Islet precursor cell (in vitro differentiated cells): Measurements from ENCODE around the gene COPRS.
A peak's percentile ranks its signal among the peaks of the same experiment; 100 is the strongest.
"Not testable (repeated sequence)": the region's sequence is repeated elsewhere in the genome, so short reads cannot be mapped to it uniquely, and the experiment has no call there.

ENCODE experiments used
- DNase-seq: peaks from one replicate; pipeline ENCODE4 v3.0.0-alpha.2; 2018

COPRS gene

DNA sequence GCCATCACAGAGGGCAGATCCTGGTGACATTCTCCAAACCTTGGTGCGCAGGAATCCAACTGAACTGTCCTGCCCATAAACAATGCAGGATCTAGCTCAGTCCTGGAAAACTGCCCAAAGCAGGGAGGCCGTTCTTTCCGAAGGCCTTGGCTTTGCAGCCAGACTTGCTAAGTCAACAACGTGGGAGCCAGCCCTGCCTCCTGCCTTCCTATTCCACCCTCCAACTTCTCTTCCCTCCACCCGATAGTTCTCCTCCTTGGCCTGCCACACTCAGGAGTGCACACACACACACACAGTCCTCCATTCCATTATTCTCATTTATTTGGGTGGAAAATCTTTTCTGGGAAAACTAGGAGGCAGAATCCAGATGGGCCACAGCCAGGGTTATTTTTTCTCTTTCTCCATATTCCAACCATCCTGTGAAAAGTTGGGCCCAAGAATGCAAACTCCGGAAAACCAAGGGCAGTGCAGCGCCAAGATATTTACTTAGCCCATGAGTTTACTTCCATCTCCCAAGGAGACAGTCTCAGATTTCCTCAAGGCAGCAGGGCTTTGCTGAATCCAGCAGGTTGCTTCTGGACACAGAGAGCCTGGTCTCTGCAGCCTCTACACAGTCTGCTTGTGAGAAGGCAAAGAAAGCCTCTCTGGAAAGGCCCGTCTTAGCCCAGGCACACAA lies 15.8 kb downstream of the COPRS start:
- DNase-seq: no peak

DNA sequence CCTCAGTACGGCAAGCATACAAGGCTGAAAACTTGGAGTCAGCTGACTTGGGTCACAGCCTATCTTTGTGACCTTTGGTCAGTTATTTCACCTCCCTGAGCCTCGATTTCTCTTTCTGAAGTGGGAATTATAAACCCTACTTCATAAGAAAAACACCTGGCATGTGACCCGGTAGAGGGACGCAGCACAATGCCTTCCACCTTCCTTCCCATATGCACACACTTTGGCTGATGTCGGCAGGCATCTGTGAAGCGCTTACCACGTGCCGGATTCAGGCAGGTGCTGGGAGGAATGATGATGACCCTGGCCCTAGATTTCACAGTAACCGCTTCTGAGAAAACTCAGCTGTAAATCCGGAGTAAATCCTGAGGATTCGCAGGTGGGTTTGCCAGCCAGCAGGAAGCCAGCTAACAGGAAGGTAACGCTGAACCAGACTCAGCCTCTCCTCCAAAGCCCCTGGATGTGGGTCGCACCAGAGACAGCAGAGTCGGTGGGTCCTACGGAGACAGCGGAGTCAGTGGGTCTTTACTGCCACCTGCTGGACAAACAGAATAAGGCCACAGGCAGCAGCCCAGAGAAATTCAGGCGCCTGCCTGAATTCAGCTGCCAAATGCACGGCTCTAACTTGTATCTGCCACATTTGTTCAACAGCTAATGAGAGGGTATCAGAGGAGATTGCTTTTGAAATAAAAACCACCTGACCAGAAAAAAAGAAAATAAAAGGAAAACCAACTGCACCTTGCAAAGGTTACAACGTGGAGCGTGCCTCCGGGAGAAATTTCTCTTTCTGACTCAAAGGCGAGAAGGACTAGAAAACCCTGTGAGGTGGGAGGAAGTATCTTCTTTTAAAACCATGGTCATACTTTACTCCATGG lies 16.6 kb downstream of the COPRS start:
- peak; percentile 93 for DNase-seq

DNA sequence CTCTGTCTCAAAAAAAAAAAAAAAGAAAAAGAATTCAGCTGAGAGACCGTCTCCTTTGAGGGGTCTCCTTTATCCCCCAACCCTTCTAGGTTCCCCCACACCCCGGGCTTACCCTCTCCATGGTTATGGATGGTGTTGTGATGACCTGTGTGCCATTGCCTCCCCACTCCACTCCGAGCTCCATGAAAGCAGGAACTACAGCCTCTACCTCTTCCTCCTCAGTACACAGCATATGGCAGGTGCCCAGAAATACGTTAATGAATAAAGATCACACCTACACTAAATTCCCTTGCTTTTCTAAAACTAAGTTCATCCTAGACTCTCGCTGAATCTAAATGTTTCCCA lies 17.2 kb downstream of the COPRS start:
- DNase-seq: no peak

DNA sequence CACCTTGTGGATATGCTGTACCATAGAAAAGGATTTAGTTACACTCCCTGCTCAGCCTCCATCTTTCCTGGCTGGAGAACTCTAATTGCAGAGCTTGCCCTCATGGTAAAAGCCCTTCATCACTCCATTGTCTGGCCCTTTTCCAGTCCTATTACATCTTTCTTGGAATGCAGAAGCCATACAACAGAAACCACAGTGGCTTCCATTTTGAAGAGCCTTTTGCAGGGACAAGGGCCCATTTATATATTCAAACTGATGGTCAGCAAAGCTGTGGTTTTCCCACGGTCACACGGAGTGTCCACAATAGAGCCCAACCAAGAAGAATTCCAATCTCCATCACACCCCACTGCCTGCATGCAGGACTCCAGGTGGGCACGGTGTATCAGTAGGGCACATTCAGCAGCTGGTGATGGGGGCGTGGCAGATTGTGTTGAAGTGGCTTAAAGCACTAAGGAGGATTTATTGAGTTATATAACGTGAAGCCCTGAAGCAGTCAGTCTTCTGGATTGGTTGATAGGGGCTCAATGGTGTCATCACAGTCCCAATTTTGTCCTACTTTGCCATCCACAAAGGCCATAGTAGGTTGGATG lies 20.3 kb downstream of the COPRS start:
- no peak for DNase-seq

DNA sequence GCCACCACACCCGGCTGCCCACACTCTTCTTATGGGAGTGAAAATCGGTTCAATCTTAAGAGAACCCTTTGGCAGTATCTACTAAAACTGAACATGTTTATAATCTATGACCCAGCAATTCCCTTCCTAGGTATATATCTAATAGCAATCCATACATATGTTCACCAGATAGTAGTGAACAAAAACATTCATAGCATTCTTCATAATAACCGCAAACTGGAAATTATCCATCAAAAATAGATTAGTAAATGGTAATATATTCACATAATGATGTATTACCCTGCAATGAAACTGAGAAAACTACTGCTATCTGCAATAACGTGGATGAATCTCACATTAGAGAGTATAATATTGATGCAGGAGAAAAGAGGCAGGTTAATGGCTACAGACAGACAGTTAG lies 23.1 kb downstream of the COPRS start:
- DNase-seq: no peak

DNA sequence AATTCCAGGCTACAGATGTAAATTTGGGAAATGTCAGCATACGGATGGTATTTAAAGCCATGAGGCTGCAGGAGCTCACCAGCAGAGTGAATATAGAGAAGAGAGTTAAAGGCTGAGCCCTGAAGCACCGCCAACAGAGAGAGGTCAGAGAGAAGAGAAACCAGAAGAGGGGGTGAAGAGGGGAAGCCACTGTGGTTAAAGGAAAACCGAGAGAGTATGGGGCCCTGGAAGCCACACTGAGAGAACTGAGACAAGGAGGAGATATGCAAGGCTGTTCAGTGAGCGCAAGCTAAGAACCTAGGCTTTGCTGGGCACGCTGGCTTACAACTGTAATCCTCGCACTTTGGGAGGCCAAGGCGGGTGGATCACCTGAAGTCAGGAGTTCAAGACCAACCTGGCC lies 24.6 kb downstream of the COPRS start:
- DNase-seq: no peak

DNA sequence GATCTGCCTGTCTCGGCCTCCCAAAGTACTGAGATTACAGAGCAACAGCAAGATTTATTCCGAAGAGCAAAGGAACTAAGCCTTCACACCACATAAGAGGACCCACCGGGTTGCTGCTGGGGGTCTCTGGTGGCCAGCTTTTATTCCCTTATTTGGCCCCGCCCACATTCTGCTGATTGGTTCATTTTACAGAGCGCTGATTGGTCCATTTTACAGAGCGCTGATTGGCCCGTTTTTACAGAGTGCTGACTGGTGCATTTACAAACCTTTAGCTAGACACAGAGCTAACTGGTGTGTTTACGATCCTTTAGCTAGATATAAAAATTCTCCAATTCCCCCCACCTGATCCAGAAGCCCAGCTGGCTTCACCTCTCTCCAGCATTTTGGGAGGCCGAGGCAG lies 26.3 kb downstream of the COPRS start:
- DNase-seq: no peak

DNA sequence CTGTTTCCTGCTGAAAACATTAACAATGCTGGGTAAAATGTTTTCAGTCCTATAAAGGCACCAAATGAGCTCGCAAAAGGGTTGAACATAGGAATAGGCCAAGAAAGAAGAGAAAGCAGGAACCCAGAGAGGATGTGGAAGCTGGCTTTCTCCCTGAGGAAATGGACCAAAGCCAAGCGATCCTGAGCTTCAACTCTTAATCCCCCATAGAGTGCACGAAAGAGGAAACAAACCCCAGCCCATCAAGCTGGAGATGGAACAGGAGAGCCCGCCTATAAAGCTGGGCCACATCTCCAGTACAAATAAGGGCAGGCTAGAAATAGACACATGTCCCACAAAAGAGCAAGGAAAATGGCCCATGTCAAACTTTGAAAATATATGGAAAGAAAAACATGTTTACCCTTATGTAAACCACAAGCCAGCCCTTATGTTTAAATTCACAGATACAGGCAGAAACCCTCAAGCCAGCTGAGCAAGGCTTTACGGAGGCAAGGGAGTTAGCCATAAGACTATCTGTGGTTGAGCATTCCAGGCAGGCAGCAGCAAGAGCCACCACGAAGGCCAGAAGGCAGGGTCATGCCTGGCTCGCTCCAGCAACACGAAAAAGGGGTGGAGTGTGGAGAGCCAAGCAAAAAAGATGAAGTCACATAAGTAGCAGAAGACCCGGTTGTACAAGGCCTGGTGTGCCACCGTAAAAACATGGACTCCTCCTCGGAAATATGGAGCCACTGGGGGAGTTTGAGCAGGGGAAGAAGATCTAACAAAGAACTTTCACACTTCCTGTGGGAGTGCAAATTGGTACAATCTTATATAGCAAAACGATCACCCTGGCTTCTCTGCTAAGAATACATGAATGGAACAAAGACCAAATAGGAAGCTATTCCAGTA lies 27.8 kb downstream of the COPRS start:
- no peak for DNase-seq

DNA sequence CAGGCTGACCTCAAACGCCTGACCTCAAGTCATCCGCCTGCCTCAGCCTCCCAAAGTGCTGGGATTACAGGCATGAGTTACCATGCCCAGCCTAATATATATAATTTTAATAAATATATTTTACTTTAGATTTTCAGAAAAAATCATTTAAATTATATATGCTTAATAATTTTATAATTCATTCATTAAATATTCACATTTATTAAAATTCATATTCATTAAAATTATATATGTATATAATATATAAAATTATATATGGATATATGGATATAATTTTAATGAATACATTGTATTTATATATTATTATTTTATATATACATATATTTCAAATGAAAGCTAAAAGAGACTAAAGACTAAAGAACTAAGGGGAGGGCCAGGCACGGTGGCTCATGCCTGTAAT lies 29.4 kb downstream of the COPRS start:
- no peak for DNase-seq

DNA sequence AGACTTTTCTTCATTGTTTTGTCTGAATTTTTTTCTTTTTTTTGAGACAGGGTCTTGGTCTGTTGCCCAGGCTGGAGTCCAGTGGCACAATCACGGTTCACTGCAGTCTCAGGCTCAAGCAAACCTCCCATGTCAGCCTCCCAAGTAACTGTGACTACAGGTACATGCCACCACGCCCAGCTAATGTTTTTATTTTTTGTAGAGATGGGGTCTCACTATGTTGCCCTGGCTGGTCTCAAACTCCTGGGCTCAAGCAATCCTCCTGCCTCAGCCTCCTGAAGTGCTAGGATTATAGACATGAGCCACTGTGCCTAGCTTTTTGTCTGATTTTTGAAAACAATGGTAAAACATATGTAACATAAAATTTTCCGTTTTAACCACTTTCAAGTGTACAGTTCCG lies 30.1 kb downstream of the COPRS start:
- not testable (repeated sequence) for DNase-seq

DNA sequence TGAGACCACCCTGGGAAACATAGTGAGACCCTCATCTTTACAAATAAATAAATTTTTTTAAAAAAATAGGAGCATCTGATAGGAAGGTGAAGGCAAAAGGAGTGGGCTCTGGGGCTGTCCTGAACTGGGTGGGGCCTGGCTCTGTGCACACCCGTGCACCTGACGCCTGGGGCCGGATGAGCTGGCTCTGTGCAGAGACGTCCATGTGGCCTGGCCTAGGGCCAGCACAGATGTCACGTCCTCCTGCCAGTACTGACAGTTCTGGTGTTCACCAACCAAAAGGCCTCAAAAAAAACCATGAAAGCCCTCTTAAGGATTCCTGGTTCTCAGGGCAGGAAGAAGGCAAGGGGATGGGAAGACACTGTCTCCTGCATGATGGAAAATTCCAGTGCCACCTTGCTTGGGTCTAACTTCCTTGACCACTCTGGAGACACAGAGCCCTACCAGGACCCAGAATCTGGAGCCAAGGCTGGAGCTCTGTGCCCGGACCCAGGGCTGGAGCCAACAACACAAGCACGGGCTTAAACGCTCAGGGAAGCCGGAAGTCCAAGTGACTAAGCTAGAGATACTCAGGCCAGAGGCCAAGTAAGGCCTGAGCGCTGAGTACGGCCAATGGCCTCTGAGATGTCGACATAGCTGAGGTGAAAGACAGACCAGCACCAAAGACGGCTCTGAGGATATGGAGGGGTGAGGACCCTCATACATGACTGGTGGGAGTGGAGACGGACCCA lies 32.9 kb downstream of the COPRS start:
- DNase-seq: no peak

DNA sequence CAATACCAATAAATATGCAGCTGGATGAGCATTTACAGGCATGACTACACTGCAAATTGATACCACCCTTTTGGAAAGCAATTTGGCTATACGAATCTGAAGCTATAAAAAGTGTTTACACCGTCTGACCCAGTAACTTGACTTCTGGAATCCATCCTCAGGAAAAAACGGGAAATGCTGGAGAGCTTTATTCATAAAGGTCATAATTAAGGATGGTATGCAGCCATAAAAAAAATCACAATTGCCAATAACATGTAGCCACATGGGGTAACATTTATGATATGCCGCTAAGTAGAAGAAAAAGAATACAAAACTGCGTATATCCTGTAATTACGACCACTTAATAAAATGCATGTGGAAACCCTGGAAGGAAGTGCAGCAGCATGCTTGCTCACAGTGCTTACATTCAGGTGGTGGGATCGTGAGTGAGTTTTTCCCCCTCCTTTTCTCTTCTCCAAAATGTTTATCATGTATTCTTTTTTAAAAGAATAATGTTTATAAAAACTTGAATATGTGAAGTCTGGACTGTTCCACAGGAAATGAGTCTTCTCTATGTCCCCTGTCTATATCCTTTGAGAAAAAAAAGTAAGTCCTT lies 34.2 kb downstream of the COPRS start:
- no peak for DNase-seq

DNA sequence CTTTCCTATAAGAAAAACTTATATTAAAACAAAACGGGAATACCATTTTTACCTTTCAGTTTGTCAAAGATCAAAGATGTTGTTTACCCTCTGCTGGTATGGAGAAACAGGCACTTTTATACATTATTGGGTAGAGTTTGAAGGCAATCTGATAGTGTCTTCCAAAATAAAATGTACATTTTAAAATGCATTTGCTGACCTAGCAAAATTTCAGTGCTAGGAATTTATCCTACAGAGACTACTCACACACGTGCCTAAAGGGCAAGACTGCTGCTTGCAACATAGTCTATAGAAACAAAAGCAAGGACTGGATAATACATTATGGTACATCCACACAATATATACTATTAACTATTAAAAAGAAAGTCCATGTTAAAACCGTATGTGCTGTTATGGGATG lies 36.0 kb downstream of the COPRS start:
- DNase-seq: no peak

DNA sequence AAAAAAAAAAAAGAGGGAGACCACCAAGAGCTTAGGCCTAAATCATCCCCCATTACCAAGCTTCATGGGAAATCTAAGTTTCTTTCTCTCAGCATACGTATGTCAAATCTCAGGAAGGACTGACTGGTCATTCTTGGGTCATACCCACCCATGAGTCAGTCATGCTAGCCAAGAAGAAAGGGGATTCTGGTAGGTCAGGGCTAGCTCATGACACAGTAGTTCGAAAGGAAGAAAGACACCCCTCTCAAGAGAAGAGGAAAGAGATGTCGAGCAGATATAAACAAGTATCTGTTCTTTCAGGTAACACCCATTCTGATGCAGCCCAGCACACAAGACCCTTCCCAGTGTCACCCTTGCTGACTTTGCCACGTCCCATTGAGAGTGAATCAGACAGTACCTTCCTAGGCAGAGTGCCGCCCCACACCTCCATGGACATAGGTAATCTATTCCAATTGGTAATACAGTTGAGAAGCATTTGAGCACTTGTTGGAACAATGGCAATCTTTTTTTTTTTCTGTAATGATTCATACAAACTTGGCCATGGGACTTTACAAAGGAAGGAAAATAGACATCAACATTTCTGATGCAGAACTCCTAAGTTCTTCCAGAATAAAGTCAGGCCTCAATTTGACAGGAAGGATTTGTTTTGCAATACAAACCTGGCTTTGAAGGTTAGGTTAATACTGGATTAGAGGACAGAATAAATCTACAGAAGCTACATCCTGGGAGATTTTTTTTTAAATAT lies 38.2 kb downstream of the COPRS start:
- DNase-seq: no peak

DNA sequence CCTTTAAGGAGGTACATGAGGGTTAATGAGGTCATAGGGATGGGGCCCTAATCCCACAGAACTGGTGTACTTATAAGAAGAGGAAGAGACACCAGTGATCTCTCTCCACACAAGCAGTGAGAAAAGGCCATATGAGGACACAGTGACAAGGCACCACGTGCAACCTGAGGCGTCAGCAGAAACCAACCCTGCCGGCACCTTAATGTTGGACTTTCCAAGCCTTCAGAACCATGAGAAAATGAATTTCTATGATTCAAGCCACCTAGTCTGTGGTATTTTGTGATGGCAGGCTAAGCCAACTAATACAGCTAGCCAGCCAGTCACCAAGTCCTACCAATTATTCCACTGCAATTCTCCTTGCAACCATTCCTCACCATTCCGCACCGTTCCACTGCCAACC lies 39.5 kb downstream of the COPRS start:
- no peak for DNase-seq

DNA sequence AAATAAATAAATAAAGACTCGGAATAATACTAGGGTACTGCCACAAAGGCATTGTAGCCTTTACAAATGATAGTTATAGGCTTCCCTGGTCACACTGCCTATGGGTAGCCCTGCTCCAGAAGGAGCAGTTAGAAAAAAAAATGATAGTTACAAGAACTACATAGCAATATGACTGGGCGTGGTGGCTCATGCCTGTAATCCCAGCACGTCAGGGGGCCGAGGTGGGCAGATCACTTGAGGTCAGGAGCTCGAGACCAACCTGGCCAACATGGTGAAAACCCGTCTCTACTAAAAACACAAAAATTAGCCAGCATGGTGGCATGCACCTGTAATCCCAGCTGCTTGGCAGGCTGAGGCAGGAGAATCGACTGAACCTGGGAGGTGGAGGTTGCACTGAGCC lies 40.2 kb downstream of the COPRS start:
- DNase-seq: not testable (repeated sequence)

DNA sequence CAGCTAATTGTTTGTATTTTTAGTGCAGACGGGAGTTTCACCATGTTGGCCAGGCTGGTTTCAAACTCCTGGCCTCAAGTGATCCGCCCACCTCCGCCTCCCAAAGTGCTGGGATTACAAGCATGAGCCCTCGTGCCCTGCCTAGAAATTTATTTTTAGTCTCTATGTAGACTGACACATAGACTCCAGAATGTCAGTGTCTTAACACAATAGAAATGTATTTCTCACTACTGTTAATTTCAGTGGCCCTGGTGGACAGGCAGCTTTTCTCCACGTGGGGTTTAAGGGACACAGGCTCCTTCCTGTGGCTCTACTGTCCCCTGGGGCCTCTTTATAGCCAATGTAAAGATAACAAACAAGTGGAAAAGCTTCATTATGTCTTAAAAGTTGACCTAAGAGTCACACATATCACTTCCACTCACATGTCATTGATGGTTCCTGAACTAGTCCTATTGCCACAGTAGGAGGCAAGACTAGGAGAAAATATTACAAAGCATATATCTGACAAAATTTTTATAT lies 43.8 kb downstream of the COPRS start:
- no peak for DNase-seq

DNA sequence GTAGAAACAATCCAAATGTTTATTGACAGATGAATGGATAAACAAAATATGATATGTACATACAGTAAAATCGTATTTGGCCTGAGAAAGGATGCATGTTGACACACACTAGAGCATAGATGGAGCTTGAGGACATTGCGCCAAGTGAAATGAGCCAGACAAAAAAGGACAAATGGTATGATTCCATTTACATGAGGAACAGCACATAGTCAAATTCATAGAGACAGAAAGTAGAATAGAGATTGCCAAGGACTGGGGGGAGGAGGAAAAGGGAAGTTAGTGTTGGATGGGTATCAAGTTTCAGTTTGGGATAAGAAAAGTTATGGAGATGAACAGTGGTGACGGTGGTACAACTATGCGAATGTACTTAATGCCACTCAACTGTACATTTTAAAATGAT lies 47.9 kb downstream of the COPRS start:
- no peak for DNase-seq

DNA sequence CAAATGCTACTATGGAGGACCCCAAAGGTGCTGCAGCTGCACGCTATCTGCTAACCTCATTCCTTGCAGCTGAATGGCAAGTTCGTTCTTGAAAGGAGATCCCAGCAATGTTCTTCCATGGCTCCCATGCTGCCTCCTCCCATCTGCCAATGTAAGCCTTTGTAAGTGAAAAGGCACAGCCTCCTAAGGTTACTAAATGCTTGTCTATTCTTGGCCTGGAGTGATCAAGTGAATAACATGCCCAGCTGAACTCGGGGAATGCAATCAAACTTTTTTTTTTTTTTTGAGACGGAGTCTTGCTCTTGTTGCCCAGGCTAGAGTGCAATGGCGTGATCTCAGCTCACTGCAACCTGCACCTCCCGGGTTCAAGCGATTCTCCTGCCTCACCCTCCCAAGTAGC lies 49.2 kb downstream of the COPRS start:
- DNase-seq: not testable (repeated sequence)

DNA sequence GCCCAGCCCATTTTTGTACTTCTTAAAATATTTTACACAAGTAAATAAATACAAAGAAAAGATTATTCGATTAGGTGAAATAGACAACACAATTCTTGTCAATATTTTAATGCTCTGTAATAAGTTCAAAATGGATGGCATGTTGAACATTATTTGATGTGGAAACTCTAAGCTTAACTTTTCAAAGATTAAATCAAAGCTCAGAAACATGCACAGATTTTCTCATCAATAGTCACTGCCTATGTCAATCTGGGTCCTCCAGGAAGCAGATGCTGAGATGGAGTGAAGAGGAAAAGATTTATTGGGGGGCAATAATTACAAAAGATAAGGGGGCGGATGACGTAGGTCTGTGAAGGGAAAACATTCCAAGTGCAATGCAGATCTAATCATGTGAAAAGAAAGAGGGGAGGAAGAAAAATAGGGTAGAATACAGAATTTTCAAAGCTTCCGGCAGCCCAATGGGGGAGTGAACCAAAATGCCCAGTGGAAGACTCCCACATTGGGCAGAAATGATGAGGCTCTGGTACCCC lies 50.5 kb downstream of the COPRS start:
- no peak for DNase-seq

DNA sequence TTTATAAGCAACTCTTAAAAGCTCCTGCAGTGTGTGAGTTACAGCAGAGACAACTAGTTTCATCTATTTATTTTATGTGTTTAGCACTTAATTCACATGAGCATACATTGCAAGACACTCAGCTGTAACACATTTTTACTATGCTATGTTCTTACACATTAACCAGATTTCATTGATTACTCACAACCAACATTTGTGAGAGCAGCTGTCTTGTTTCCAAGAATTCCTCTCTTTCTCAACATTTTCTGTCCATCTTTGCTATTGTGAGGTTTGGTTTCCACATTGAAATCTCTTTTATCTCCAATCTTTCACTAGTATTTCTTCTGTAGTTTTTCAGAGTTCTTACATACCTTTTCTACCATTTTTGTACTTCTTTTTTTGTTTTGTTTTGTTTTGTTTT lies 51.2 kb downstream of the COPRS start:
- no peak for DNase-seq
